ENCODE measurements around the gene SIRPA.

GRCh38 chr20:1951436-1952115 is 56.4 kb downstream of the SIRPA start:
- TF ChIP-seq YY1 (IDR thresholded peaks at IDR 0.05; ENCODE audit: insufficient read depth, insufficient read length): no peak
- TF ChIP-seq ZNF274 (IDR thresholded peaks at IDR 0.05; ENCODE audit: low read depth, low read length): no peak

All from NT2/D1 (cell line).